Large intestine (tissue), 1 donor: Measurements from ENCODE around the gene PIM1. TPM values are rescaled to one million over a fixed set of nuclear protein-coding genes. Genes with fewer than 3 reads are reported as not detected.

Experiments used
- polyA plus RNA-seq: library from polyadenylated mRNA; unstranded; fragments of 120-200 nt; gene quantifications from one replicate; pipeline ENCODE4 v1.2.1, GENCODE V29; 2013

The PIM1 gene
- polyA plus RNA-seq, 1 donor: 71.3 TPM

Other genes with a start within 250 kb of the PIM1 start
- gene PI16, start 215.4 kb upstream of the PIM1 start, polyA plus RNA-seq: 0.81 TPM
- 126 TPM for gene MTCH1, start 184.0 kb upstream of the PIM1 start, polyA plus RNA-seq
- gene FGD2, start 164.5 kb upstream of the PIM1 start, polyA plus RNA-seq: 15.5 TPM
- 7.0 TPM for gene TBC1D22B, start 87.6 kb downstream of the PIM1 start, polyA plus RNA-seq
- gene TMEM217, start 88.0 kb downstream of the PIM1 start, polyA plus RNA-seq: 1.5 TPM
- gene RNF8, start 183.8 kb downstream of the PIM1 start, polyA plus RNA-seq: 15.5 TPM